ENCODE measurements around the gene LIPH.
"Not testable (repeated sequence)": the region's sequence is repeated elsewhere in the genome, so short reads cannot be mapped to it uniquely, and the experiment has no call there.

The LIPH gene

DNA sequence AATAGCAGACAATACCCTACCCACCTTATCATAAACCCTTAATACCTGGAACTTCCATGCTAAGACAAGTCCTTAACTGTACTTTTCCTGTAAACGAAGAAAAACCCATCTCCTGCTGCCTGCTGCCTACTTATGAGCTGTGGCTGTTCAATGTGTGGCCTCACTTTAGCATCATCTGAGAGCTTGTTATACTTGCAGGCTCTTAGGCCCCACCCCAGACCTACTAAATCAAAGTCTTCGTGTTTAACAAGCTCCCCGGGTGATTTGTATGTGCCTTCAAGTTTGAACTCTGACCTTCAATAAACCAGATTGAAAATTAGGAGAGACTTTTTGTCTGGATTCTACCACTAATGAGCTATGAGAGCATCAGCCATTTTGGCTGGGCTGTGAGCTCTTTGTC lies 82.8 kb downstream of the LIPH start:
- TF ChIP-seq CTCF (IDR thresholded peaks at IDR 0.05; ENCODE audit: low read depth, low read length, missing control alignments) = no peak
- no peak overlapping the region for H3K27ac ChIP-seq
- in situ Hi-C loops (cut with HindIII; ENCODE audit: low pct_ligation_motif_present, low sequenced_read_pairs) = no loop called here
- no peaks in the 10 kb centered on the region for H3K36me3 ChIP-seq (replicated peaks)
- no peaks in the 10 kb centered on the region for H3K27me3 ChIP-seq (replicated peaks)
- DNase-seq = no peak
- no peak overlapping the region for H3K4me3 ChIP-seq (ENCODE audit: low read depth, low read length)

DNA sequence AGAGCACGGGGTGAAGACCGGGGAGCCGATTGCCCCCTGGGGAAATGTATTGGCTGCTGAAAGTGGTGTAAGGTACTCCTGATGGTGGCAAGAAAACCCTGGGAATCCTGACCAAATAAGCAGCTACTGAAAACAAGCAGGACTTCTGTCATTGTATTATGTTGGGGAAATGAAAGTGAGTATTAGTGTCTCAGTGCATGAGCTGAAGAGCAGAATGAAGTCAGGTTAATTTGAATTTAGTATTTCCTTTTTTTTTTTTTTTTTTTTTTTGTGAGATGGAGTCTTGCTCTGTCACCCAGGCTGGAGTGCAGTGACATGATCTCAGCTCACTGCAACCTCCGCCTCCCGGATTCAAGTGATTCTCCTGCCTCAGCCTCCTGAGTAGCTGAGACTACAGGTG lies 86.3 kb downstream of the LIPH start:
- H3K36me3 ChIP-seq (replicated peaks); H3K4me3 ChIP-seq (ENCODE audit: low read depth, low read length); H3K27me3 ChIP-seq (replicated peaks); in situ Hi-C loops (cut with HindIII; ENCODE audit: low pct_ligation_motif_present, low sequenced_read_pairs); H3K27ac ChIP-seq; DNase-seq: not testable (repeated sequence)

- Histone ChIP-seq H3K27me3 (replicated peaks) (no peaks in the 10 kb centered on the region), H3K4me3 (ENCODE audit: low read depth, low read length) (no peak overlapping the region), H3K36me3 (replicated peaks) (no peaks in the 10 kb centered on the region), H3K27ac (no peak overlapping the region)
- DNase-seq = no peak
- TF ChIP-seq CTCF (IDR thresholded peaks at IDR 0.05; ENCODE audit: low read depth, low read length, missing control alignments) = no peak
- in situ Hi-C loops (cut with HindIII; ENCODE audit: low pct_ligation_motif_present, low sequenced_read_pairs) = no loop called here
Observed at GRCh38 chr3:185465471-185465870, 86.9 kb downstream of the LIPH start.

GRCh38 chr3:185460719-185461350 lies 91.6 kb downstream of the LIPH start:
- peak; percentile 41 for TF ChIP-seq CTCF (IDR thresholded peaks at IDR 0.05; ENCODE audit: low read depth, low read length, missing control alignments)
- no peak overlapping the region for H3K27ac ChIP-seq
- DNase-seq = no peak
- no peaks in the 10 kb centered on the region for H3K27me3 ChIP-seq (replicated peaks)
- in situ Hi-C loops (cut with HindIII; ENCODE audit: low pct_ligation_motif_present, low sequenced_read_pairs) = no loop called here
- H3K4me3 ChIP-seq (ENCODE audit: low read depth, low read length) = no peak overlapping the region
- H3K36me3 ChIP-seq (replicated peaks) = no peaks in the 10 kb centered on the region

DNA sequence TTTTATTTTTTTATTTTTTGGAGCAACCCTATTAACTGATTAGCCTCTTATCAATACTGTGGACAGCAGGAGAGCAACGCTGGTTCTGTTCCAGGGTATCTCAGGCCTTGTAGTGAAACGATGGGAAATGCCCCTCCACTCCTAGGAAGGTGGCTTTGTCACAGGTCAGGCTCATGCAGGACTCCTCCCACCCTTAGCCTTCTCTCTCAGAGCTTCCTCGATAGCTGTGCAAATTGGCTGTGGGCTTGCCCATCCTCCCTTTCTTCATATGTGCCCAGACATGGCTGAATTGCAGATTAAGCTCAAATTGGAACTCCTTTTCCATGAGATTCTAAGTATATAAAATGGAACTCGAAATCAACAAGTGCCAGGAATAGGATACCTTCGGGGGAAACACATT lies 92.1 kb downstream of the LIPH start:
- Histone ChIP-seq H3K4me3 (ENCODE audit: low read depth, low read length) (no peak overlapping the region), H3K27ac (no peak overlapping the region), H3K27me3 (replicated peaks) (no peaks in the 10 kb centered on the region), H3K36me3 (replicated peaks) (no peaks in the 10 kb centered on the region)
- no peak for TF ChIP-seq CTCF (IDR thresholded peaks at IDR 0.05; ENCODE audit: low read depth, low read length, missing control alignments)
- in situ Hi-C loops (cut with HindIII; ENCODE audit: low pct_ligation_motif_present, low sequenced_read_pairs) = no loop called here
- no peak for DNase-seq

GRCh38 chr3:185457376-185457775 lies 95.0 kb downstream of the LIPH start:
- Histone ChIP-seq H3K27me3 (replicated peaks) (no peaks in the 10 kb centered on the region), H3K4me3 (ENCODE audit: low read depth, low read length) (no peak overlapping the region), H3K27ac (no peak overlapping the region), H3K36me3 (replicated peaks) (no peaks in the 10 kb centered on the region)
- in situ Hi-C loops (cut with HindIII; ENCODE audit: low pct_ligation_motif_present, low sequenced_read_pairs) = no loop called here
- no peak for TF ChIP-seq CTCF (IDR thresholded peaks at IDR 0.05; ENCODE audit: low read depth, low read length, missing control alignments)
- no peak for DNase-seq

Measured in brain microvascular endothelial cell (primary cell).